ENCODE results near the gene PUSL1. TPM values are rescaled to one million over a fixed set of nuclear protein-coding genes. Genes with fewer than 3 reads are reported as not detected.

Gene PUSL1
- total RNA-seq, 1 experiment from 2014 or later, result 38.0 TPM

DNA sequence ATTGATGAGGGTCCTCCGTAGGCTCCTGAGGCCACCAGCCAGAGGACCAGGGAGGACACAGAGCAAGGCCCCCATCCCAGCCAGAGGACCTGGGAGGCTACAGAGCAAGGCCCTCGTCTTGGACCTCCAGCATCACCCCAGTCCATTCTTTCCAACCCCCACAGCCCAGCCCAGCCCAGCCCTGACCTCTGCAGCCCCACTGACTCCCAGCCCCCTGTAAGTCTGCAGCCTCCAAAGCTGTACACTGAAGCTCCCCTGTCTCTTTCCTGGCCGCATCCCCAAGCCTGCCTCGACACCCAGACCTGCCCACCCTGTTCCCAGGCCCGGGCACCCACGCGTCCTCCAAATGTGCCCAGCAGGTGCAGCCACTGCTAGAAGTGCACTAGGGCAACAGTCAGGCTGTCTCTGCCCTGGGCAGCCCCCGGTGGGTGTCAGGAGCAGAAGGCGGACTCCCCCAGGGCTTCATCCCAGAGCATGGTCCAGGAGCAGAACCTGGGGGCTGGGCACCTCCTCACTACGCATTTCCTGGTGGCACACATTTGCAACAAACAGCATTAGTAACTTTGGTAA, 38.7 kb downstream of the PUSL1 start:
- no CpG with 5 or more reads among the region's 10 CpGs for WGBS (ENCODE audit: extremely low coverage, insufficient read length, low lambda C conversion rate)
- Histone ChIP-seq H2BK5ac (ENCODE audit: insufficient read length, low read length) (no peak overlapping the region), H4K91ac (ENCODE audit: insufficient read length, low read depth, low read length) (no peak overlapping the region), H3K4ac (ENCODE audit: low read depth, low read length) (no peak overlapping the region), H3K23me2 (ENCODE audit: insufficient read length, low read depth, low read length, poor library complexity, severe bottlenecking) (peaks cover 9% of the 10 kb centered on the region), H3K18ac (ENCODE audit: insufficient read length, low read depth, low read length) (no peak overlapping the region), H2BK120ac (ENCODE audit: low read depth, low read length, poor library complexity, severe bottlenecking) (no peak overlapping the region), H3K4me1 (ENCODE audit: insufficient read depth, low read length) (no peaks in the 10 kb centered on the region; the same call in 1 of the 2 replicates), H3K23ac (ENCODE audit: insufficient read length, low read depth, low read length) (no peak overlapping the region), H4K20me1 (ENCODE audit: control insufficient read depth, insufficient read depth, insufficient read length) (peaks cover 3% of the 10 kb centered on the region), H4K8ac (replicated peaks; ENCODE audit: insufficient read length, low read depth, low read length) (no peak overlapping the region), H3K9me3 (ENCODE audit: control insufficient read depth, low read depth, low read length) (no peaks in the 10 kb centered on the region), H3K56ac (ENCODE audit: insufficient read length, low read depth, low read length) (no peak overlapping the region), H4K5ac (ENCODE audit: insufficient read length, low read depth, low read length) (no peak overlapping the region), H2BK12ac (ENCODE audit: insufficient read length, low read depth, low read length) (no peak overlapping the region), H3K27ac (ENCODE audit: insufficient read length, low read depth, low read length) (no peak overlapping the region), H2AK5ac (ENCODE audit: insufficient read length, low read length) (no peak overlapping the region), H3K4me2 (ENCODE audit: insufficient read depth, insufficient read length, low read length) (peak overlapping the region; percentile 90), H3K27me3 (ENCODE audit: insufficient read depth, low read length) (no peaks in the 10 kb centered on the region), H3K79me1 (ENCODE audit: insufficient read depth, low read depth, low read length, poor library complexity, severe bottlenecking) (peaks cover 13% of the 10 kb centered on the region), H2BK15ac (ENCODE audit: low read depth, low read length) (no peak overlapping the region), H3T11ph (ENCODE audit: low read length) (no peak overlapping the region), H3K14ac (ENCODE audit: insufficient read depth, low read length) (no peak overlapping the region; the same call in 1 of the 2 replicates), H2BK20ac (ENCODE audit: low read depth, low read length, poor library complexity, severe bottlenecking) (no peak overlapping the region), H3K79me2 (ENCODE audit: insufficient read depth, low read length) (peaks cover 3% of the 10 kb centered on the region; the same call in 1 of the 2 replicates), H2AFZ (ENCODE audit: low read length) (no peak overlapping the region), H3K9ac (ENCODE audit: extremely low read depth, insufficient read length, low read length) (no peak overlapping the region)
- Mint-ChIP-seq H3K4me3 (peak overlapping the region; percentile 72 to 84), H3K36me3 (ENCODE audit: insufficient read depth in 1 of 3, low read depth in 3 of 3) (peaks cover 4 to 6% (median 5%) of the 10 kb centered on the region in 3 experiments; a peak in 3 of 7 replicates), H3K27me3 (ENCODE audit: low read depth) (peaks cover 1% of the 10 kb centered on the region; the same call in 1 of the 2 replicates), H3K27ac (no peak overlapping the region), H3K9me3 (no peaks in the 10 kb centered on the region), H3K4me1 (peaks cover 8 to 21% of the 10 kb centered on the region in 2 experiments)
- no peak for DNase-seq
- TF ChIP-seq, protein P1, sequence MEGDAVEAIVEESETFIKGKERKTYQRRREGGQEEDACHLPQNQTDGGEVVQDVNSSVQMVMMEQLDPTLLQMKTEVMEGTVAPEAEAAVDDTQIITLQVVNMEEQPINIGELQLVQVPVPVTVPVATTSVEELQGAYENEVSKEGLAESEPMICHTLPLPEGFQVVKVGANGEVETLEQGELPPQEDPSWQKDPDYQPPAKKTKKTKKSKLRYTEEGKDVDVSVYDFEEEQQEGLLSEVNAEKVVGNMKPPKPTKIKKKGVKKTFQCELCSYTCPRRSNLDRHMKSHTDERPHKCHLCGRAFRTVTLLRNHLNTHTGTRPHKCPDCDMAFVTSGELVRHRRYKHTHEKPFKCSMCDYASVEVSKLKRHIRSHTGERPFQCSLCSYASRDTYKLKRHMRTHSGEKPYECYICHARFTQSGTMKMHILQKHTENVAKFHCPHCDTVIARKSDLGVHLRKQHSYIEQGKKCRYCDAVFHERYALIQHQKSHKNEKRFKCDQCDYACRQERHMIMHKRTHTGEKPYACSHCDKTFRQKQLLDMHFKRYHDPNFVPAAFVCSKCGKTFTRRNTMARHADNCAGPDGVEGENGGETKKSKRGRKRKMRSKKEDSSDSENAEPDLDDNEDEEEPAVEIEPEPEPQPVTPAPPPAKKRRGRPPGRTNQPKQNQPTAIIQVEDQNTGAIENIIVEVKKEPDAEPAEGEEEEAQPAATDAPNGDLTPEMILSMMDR (conservative IDR thresholded peaks at IDR 0.05), result no peak

Data from H9 (cell line).